ENCODE measurements around the gene TBC1D22A.

- TF ChIP-seq, protein P1, sequence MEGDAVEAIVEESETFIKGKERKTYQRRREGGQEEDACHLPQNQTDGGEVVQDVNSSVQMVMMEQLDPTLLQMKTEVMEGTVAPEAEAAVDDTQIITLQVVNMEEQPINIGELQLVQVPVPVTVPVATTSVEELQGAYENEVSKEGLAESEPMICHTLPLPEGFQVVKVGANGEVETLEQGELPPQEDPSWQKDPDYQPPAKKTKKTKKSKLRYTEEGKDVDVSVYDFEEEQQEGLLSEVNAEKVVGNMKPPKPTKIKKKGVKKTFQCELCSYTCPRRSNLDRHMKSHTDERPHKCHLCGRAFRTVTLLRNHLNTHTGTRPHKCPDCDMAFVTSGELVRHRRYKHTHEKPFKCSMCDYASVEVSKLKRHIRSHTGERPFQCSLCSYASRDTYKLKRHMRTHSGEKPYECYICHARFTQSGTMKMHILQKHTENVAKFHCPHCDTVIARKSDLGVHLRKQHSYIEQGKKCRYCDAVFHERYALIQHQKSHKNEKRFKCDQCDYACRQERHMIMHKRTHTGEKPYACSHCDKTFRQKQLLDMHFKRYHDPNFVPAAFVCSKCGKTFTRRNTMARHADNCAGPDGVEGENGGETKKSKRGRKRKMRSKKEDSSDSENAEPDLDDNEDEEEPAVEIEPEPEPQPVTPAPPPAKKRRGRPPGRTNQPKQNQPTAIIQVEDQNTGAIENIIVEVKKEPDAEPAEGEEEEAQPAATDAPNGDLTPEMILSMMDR (IDR thresholded peaks at IDR 0.05; ENCODE audit: insufficient read depth, low read depth, low read length): no peak
- TF ChIP-seq EZH2 (IDR thresholded peaks at IDR 0.05; ENCODE audit: insufficient read depth, low read length): no peak
These were observed 290.7 kb downstream of the TBC1D22A start for GRCh38 chr22:47053013-47053725.

Data from astrocyte (in vitro differentiated cells and primary cell).